Effector CD4-positive, alpha-beta T cell (primary cell): ENCODE results near the gene RBM42.
"Not testable (repeated sequence)": the region's sequence is repeated elsewhere in the genome, so short reads cannot be mapped to it uniquely, and the experiment has no call there.

Experiments
- DNase-seq: peaks from one replicate; pipeline ENCODE4 v3.0.0-alpha.2; 2020

The RBM42 gene

GRCh38 chr19:35622750-35623149 lies 6.1 kb upstream of the RBM42 start:
- DNase-seq: no peak

GRCh38 chr19:35623327-35624010 lies 5.4 kb upstream of the RBM42 start:
- DNase-seq: no peak

GRCh38 chr19:35628264-35628564 lies 622 bp upstream of the RBM42 start:
- no peak for DNase-seq

GRCh38 chr19:35629332-35629633 lies 447 bp downstream of the RBM42 start:
- DNase-seq: no peak

- no peak for DNase-seq
Observed at GRCh38 chr19:35633727-35634440, 5.0 kb downstream of the RBM42 start.

- no peak for DNase-seq
Observed at GRCh38 chr19:35636651-35637050, 7.8 kb downstream of the RBM42 start.

GRCh38 chr19:35637165-35637564 lies 8.3 kb downstream of the RBM42 start:
- no peak for DNase-seq

GRCh38 chr19:35639321-35639639 lies 10.4 kb downstream of the RBM42 start:
- DNase-seq: no peak

- DNase-seq: no peak
Observed at GRCh38 chr19:35639863-35640262, 11.0 kb downstream of the RBM42 start.

- peak; percentile 31 for DNase-seq
Observed at GRCh38 chr19:35641515-35642151, 12.8 kb downstream of the RBM42 start, which contains the start of gene ETV2. ETV2 (plus strand) TSS chr19:35641745; CDS start chr19:35642461, 716 bp downstream.

- DNase-seq: no peak
Observed at GRCh38 chr19:35642312-35642711, 13.5 kb downstream of the RBM42 start.

GRCh38 chr19:35642798-35643254 lies 14.0 kb downstream of the RBM42 start:
- no peak for DNase-seq

GRCh38 chr19:35643255-35644205 lies 14.7 kb downstream of the RBM42 start:
- DNase-seq: peak; percentile 67

GRCh38 chr19:35644206-35644986 lies 15.6 kb downstream of the RBM42 start:
- DNase-seq: peak; percentile 91

GRCh38 chr19:35644987-35645679 lies 16.3 kb downstream of the RBM42 start:
- DNase-seq: peak; percentile 54

GRCh38 chr19:35645680-35646511 lies 17.1 kb downstream of the RBM42 start:
- DNase-seq: no peak

GRCh38 chr19:35648017-35648961 lies 19.5 kb downstream of the RBM42 start, which contains the start of gene COX6B1:
COX6B1 (plus strand) TSS chr19:35648323; CDS start chr19:35651244, 2,921 bp downstream.
- peak; percentile 88 for DNase-seq

GRCh38 chr19:35650581-35650980 lies 21.7 kb downstream of the RBM42 start:
- no peak for DNase-seq

GRCh38 chr19:35654828-35655227 lies 26.0 kb downstream of the RBM42 start:
- DNase-seq: not testable (repeated sequence)
